ENCODE results near the gene NEK8. TPM values are rescaled to one million over a fixed set of nuclear protein-coding genes. Genes with fewer than 3 reads are reported as not detected.
A peak's percentile ranks its signal among the peaks of the same experiment; 100 is the strongest.
"Not testable (repeated sequence)": the region's sequence is repeated elsewhere in the genome, so short reads cannot be mapped to it uniquely, and the experiment has no call there.

NEK8 gene
- total and polyA plus RNA-seq, 12 donors: 0.38 to 2.8 (median 1.1) TPM

DNA sequence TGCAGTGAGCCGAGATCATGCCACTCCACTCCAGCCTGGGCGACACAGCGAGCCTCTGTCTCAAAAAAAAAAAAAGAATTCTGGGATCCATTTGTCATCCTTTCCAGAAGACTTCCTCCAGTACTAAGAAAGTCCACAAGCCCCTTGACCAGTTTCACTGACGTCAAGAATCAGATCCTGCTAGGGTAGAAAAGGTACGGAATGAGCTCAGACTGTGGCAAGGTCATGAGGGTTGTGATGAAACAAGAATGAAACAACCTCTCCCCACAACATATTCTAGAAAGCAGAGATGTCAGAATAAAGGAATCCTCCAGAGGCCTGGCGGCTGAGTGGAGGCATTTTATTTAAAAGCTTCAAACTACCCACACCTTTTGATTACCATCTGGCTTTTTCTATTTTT lies 45.1 kb downstream of the NEK8 start:
- Histone ChIP-seq H3K4me1 (peaks cover 0 to 19% (median 13%) of the 10 kb centered on the region in 9 donors), H3K36me3 (peaks cover 0 to 12% (median 0%) of the 10 kb centered on the region in 9 donors), H3K27ac (no peak overlapping the region), H3K9me3 (no peaks in the 10 kb centered on the region), H3K27me3 (no peaks in the 10 kb centered on the region), H3K4me3 (no peak overlapping the region)
- TF ChIP-seq, protein P1, sequence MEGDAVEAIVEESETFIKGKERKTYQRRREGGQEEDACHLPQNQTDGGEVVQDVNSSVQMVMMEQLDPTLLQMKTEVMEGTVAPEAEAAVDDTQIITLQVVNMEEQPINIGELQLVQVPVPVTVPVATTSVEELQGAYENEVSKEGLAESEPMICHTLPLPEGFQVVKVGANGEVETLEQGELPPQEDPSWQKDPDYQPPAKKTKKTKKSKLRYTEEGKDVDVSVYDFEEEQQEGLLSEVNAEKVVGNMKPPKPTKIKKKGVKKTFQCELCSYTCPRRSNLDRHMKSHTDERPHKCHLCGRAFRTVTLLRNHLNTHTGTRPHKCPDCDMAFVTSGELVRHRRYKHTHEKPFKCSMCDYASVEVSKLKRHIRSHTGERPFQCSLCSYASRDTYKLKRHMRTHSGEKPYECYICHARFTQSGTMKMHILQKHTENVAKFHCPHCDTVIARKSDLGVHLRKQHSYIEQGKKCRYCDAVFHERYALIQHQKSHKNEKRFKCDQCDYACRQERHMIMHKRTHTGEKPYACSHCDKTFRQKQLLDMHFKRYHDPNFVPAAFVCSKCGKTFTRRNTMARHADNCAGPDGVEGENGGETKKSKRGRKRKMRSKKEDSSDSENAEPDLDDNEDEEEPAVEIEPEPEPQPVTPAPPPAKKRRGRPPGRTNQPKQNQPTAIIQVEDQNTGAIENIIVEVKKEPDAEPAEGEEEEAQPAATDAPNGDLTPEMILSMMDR (IDR thresholded peaks at IDR 0.05): no peak
- no peak for DNase-seq
- intact Hi-C loops (cut with DNase I): no loop called here
- ATAC-seq: no peak
- WGBS, 2 donors: 93 to 94% methylated on average over 6 of the region's 6 CpGs

DNA sequence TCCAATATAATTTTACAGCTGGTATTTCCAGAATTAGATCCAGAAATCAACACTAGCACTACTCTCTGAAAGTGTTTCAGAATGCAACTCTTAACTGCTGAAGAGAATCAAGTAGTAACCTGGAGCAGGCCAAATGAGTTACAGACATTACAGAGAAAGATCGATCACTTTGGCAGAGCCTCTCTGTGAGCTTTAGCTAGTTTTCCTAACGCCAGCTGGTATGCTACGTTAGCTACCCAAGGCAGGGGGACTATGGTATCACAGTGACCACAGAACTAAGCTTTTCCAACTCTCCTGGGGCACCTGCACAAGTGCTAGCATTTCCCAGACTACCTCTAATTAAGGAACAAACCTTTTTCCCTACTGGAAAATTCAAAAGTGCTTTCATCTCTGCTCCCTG lies 45.6 kb downstream of the NEK8 start:
- Histone ChIP-seq H3K36me3 (peaks cover 0 to 12% (median 0%) of the 10 kb centered on the region in 9 donors), H3K9me3 (no peaks in the 10 kb centered on the region), H3K4me3 (no peak overlapping the region), H3K4me1 (peaks cover 0 to 19% (median 13%) of the 10 kb centered on the region in 9 donors), H3K27me3 (no peaks in the 10 kb centered on the region), H3K27ac (no peak overlapping the region)
- no peak for DNase-seq
- TF ChIP-seq, protein P1 (IDR thresholded peaks at IDR 0.05): no peak
- ATAC-seq: no peak
- WGBS, 2 donors: 84 to 88% methylated on average over 3 of the region's 3 CpGs
- intact Hi-C loops (cut with DNase I): no loop called here

DNA sequence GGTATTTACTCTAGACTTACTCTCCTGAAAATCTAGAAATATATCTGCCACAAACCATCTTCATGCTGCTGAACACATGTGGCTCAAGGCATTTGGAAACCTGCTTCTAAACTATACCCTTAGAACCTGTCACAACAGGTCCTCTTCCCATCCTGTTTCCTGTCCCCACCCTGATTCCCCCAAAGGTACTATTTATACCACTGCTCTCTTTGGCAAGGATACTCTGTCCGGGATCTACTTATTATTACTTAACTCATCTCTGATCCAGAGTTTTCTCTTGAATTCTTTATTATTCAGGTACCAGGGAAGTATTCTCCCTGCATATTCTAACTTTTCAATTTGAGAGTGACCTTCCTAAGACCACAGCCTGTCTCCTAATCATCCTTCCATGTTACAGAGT lies 48.6 kb downstream of the NEK8 start:
- TF ChIP-seq, protein P1 (IDR thresholded peaks at IDR 0.05): no peak
- no peaks in the 10 kb centered on the region for H3K9me3 ChIP-seq
- H3K4me3 ChIP-seq: no peak overlapping the region
- H3K4me1 ChIP-seq: peaks cover 0 to 19% (median 13%) of the 10 kb centered on the region in 9 donors
- ATAC-seq (peak in 4 of 8 donors; percentile 44 to 63 (median 54)), DNase-seq (no peak)
- intact Hi-C loops (cut with DNase I): no loop called here
- peaks cover 0 to 20% (median 0%) of the 10 kb centered on the region in 9 donors for H3K36me3 ChIP-seq
- 4 to 18% methylated on average over 1 of the region's 1 CpG for WGBS, 2 donors
- no peaks in the 10 kb centered on the region for H3K27me3 ChIP-seq
- peak overlapping the region in 2 of 10 donors; percentile 23 to 49 for H3K27ac ChIP-seq

DNA sequence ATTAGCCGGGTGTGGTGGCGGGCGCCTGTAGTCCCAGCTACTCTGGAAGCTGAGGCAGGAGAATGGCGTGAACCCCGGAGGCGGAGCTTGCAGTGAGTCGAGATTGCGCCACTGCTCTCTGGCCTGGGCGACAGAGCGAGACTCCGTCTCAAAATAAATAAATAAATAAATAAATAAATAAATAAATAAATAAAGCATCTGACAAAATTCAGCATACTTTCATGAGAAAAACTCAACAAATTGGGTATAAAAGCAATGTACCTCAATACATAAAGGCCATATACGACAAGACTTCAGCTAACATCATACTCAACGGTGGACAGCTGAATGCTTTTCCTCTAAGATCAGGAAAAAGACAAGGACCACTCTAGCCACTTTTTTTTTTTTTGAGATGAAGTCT lies 51.0 kb downstream of the NEK8 start:
- H3K9me3 ChIP-seq; H3K27me3 ChIP-seq; intact Hi-C loops (cut with DNase I); H3K27ac ChIP-seq; H3K4me3 ChIP-seq; DNase-seq; ATAC-seq: not testable (repeated sequence)
- H3K36me3 ChIP-seq: peaks cover 0 to 20% (median 0%) of the 10 kb centered on the region in 9 donors
- H3K4me1 ChIP-seq: peaks cover 0 to 19% (median 13%) of the 10 kb centered on the region in 9 donors
- WGBS, 2 donors: 96 to 99% methylated on average over 13 of the region's 13 CpGs

DNA sequence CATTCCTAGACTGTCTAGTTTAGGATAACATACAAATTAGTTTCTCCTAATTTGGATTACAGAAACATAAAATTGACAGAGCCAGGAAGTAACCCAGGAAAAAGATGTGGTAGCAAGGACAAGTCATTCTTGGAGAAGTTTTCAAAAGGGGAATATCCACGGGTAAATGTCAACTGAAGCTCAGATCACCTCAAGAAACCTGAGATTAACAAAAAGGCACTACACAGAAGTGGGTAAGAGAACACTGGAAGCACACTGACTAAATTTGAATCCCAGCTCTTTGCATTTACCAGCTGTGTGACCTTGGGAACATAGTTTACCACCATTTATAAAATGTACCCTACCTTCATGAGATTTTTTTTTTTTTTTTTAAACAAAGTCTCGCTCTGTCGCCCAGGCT lies 54.6 kb downstream of the NEK8 start:
- ATAC-seq: no peak
- 88 to 89% methylated on average over 3 of the region's 3 CpGs for WGBS, 2 donors
- intact Hi-C loops (cut with DNase I): no loop called here
- Histone ChIP-seq H3K4me1 (peaks cover 0 to 3% (median 0%) of the 10 kb centered on the region in 9 donors), H3K36me3 (peaks cover 0 to 21% (median 0%) of the 10 kb centered on the region in 9 donors), H3K4me3 (no peak overlapping the region), H3K27ac (no peak overlapping the region), H3K27me3 (no peaks in the 10 kb centered on the region), H3K9me3 (no peaks in the 10 kb centered on the region)
- TF ChIP-seq, protein P1 (IDR thresholded peaks at IDR 0.05): no peak
- no peak for DNase-seq
